Stimulated activated CD4-positive, alpha-beta T cell treated with anti-CD3 and anti-CD28 coated beads, Interleukin-2, amount 100 ng/mL, for 48 hours (primary cell): ENCODE results near the gene LAMB3.

ENCODE experiments used
- DNase-seq, 2 donors: peaks; one replicate each; pipeline ENCODE4 v3.0.0-alpha.2; 2020

LAMB3 gene

GRCh38 chr1:209661071-209661470, 8.8 kb upstream of the LAMB3 start:
- DNase-seq, result no peak

GRCh38 chr1:209659909-209660308, 7.7 kb upstream of the LAMB3 start:
- no peak for DNase-seq

- DNase-seq, result no peak
These were observed 5.7 kb upstream of the LAMB3 start for GRCh38 chr1:209657918-209658317.

- DNase-seq, result no peak
These were observed 5.1 kb upstream of the LAMB3 start for GRCh38 chr1:209657140-209657879.

GRCh38 chr1:209655411-209656231, 3.4 kb upstream of the LAMB3 start:
- DNase-seq, result no peak

- no peak for DNase-seq
These were observed 1.7 kb upstream of the LAMB3 start for GRCh38 chr1:209653915-209654351.

- peak; percentile 49 to 52 for DNase-seq
These were observed 712 bp upstream of the LAMB3 start for GRCh38 chr1:209652873-209653401.

GRCh38 chr1:209651138-209651587, 1.1 kb downstream of the LAMB3 start:
- DNase-seq, result peak; percentile 57 to 63

GRCh38 chr1:209650454-209650853, 1.8 kb downstream of the LAMB3 start:
- DNase-seq, result no peak

GRCh38 chr1:209648931-209649776, 3.1 kb downstream of the LAMB3 start:
- DNase-seq, result no peak

- no peak for DNase-seq
These were observed 3.9 kb downstream of the LAMB3 start for GRCh38 chr1:209648346-209648745.

GRCh38 chr1:209647156-209647555, 5.1 kb downstream of the LAMB3 start:
- DNase-seq, result no peak

GRCh38 chr1:209646558-209646957, 5.7 kb downstream of the LAMB3 start:
- DNase-seq, result no peak

GRCh38 chr1:209645574-209646452, 6.4 kb downstream of the LAMB3 start:
- no peak for DNase-seq

GRCh38 chr1:209643285-209644020, 8.8 kb downstream of the LAMB3 start:
- DNase-seq, result no peak

- no peak for DNase-seq
These were observed 9.4 kb downstream of the LAMB3 start for GRCh38 chr1:209642816-209643215.

- DNase-seq, result no peak
These were observed 10.4 kb downstream of the LAMB3 start for GRCh38 chr1:209641832-209642172.

- no peak for DNase-seq
These were observed 16.4 kb downstream of the LAMB3 start for GRCh38 chr1:209635850-209636249.

- DNase-seq, result no peak
These were observed 18.1 kb downstream of the LAMB3 start for GRCh38 chr1:209634005-209634737.

- DNase-seq, result no peak
These were observed 18.8 kb downstream of the LAMB3 start for GRCh38 chr1:209633335-209633997.
